CD14-positive monocyte (primary cell): ENCODE results near the gene BLID. TPM values are rescaled to one million over a fixed set of nuclear protein-coding genes. Genes with fewer than 3 reads are reported as not detected.

ENCODE experiments used
- DNase-seq, 3 donors: peaks; one replicate each; pipeline ENCODE4 v3.0.0-alpha.2; 2011 to 2022
- H2AFZ ChIP-seq: 2 replicates; pipeline ENCODE4 v1.6.0; 2012; ENCODE audit warnings: mild to moderate bottlenecking, low read depth, low read length, inconsistent platforms; ENCODE audit not compliant: insufficient read depth, poor library complexity, severe bottlenecking
- H3K27ac ChIP-seq, 2 donors: 1 replicate in 1 of 2; 2 replicates in 1 of 2; pipeline ENCODE4 v1.5.1; 2012 to 2013; ENCODE audit warnings: low read length in 2 of 2, control low read depth in 1 of 2, inconsistent platforms in 1 of 2, low read depth in 1 of 2, mild to moderate bottlenecking in 1 of 2
- H3K27me3 ChIP-seq, 2 donors: one replicate each; pipeline versions ENCODE4 v1.6.0 to v1.6.1; 2011 to 2013; ENCODE audit warnings: low read length in 2 of 2; ENCODE audit not compliant: control insufficient read depth in 2 of 2, insufficient read depth in 2 of 2
- H3K36me3 ChIP-seq, 2 donors: replicated peaks in 1 of 2; 1 replicate in 1 of 2; 2 replicates in 1 of 2; pipeline versions ENCODE4 v1.5.1 to v1.6.1; 2012 to 2013; ENCODE audit warnings: low read length in 2 of 2, control low read depth in 1 of 2, inconsistent platforms in 1 of 2, mild to moderate bottlenecking in 1 of 2; ENCODE audit not compliant: insufficient read depth in 2 of 2, control insufficient read depth in 1 of 2
- H3K4me1 ChIP-seq, 2 donors: 1 replicate in 1 of 2; 2 replicates in 1 of 2; pipeline versions ENCODE4 v1.5.1 to v1.6.1; 2012 to 2013; ENCODE audit warnings: low read length in 2 of 2, control low read depth in 1 of 2, inconsistent platforms in 1 of 2, mild to moderate bottlenecking in 1 of 2, moderate library complexity in 1 of 2; ENCODE audit not compliant: insufficient read depth in 2 of 2, control insufficient read depth in 1 of 2
- H3K4me2 ChIP-seq: replicated peaks from 2 replicates; pipeline ENCODE3; 2012; ENCODE audit warnings: low read length, moderate library complexity, mild to moderate bottlenecking; ENCODE audit not compliant: poor library complexity, severe bottlenecking; ENCODE audit errors: extremely low read depth
- H3K4me3 ChIP-seq, 3 experiments: fragments of 200-600 bp in 1 of 3; sonication (generic) in 1 of 3; replicated peaks in 1 of 3; 1 replicate in 2 of 3; 2 replicates in 1 of 3; pipeline ENCODE4 v1.5.1; 2011 to 2013; ENCODE audit warnings: low read length in 3 of 3, mild to moderate bottlenecking in 3 of 3, control low read depth in 2 of 3, low read depth in 2 of 3, inconsistent platforms in 1 of 3, moderate library complexity in 1 of 3
- H3K79me2 ChIP-seq: 2 replicates; pipeline ENCODE4 v1.6.0; 2012; ENCODE audit warnings: mild to moderate bottlenecking, control low read depth, inconsistent platforms, low read length, moderate library complexity; ENCODE audit not compliant: insufficient read depth
- H3K9ac ChIP-seq: 2 replicates; pipeline ENCODE4 v1.6.0; 2017; ENCODE audit warnings: low read length, mild to moderate bottlenecking; ENCODE audit not compliant: insufficient read depth, poor library complexity, severe bottlenecking
- H3K9me3 ChIP-seq, 2 donors: replicated peaks in 1 of 2; 1 replicate in 1 of 2; 2 replicates in 1 of 2; pipeline versions ENCODE4 v1.5.1 to v1.6.1; 2012 to 2013; ENCODE audit warnings: low read length in 2 of 2, control low read depth in 1 of 2; ENCODE audit not compliant: control insufficient read depth in 1 of 2, insufficient read depth in 1 of 2
- H4K20me1 ChIP-seq: 2 replicates; pipeline ENCODE4 v1.6.0; 2012; ENCODE audit warnings: mild to moderate bottlenecking, low read length, control low read depth, moderate library complexity; ENCODE audit not compliant: insufficient read depth
- H3K27ac Mint-ChIP-seq, 7 donors: one replicate each; pipeline ENCODE4 v1.8.0; 2020; ENCODE audit warnings: mild to moderate bottlenecking in 7 of 7, mixed read lengths in 7 of 7, moderate library complexity in 6 of 7, inconsistent platforms in 2 of 7
- H3K27me3 Mint-ChIP-seq, 3 donors: one replicate each; pipeline ENCODE4 v1.8.0; 2021 to 2022; ENCODE audit warnings: low read depth in 3 of 3, mild to moderate bottlenecking in 3 of 3, mixed read lengths in 3 of 3, moderate library complexity in 3 of 3, inconsistent platforms in 1 of 3
- H3K36me3 Mint-ChIP-seq, 2 donors: one replicate each; pipeline ENCODE4 v1.8.0; 2020; ENCODE audit warnings: mixed read lengths in 2 of 2, inconsistent platforms in 1 of 2, mild to moderate bottlenecking in 1 of 2
- H3K4me1 Mint-ChIP-seq: one replicate; pipeline ENCODE4 v1.8.0; 2020; ENCODE audit warnings: mild to moderate bottlenecking, mixed read lengths
- H3K4me3 Mint-ChIP-seq, 2 donors: one replicate each; pipeline ENCODE4 v1.8.0; 2020; ENCODE audit warnings: mild to moderate bottlenecking in 2 of 2, mixed read lengths in 2 of 2, moderate library complexity in 1 of 2
- H3K9me3 Mint-ChIP-seq, 7 donors: one replicate each; pipeline ENCODE4 v1.8.0; 2020 to 2022; ENCODE audit warnings: mixed read lengths in 7 of 7, mild to moderate bottlenecking in 6 of 7, moderate library complexity in 6 of 7, inconsistent platforms in 2 of 7
- WGBS: methylation state at CpG from one replicate; pipeline ENCODE4 v1.1.5; 2013; ENCODE audit warnings: missing lambda C conversion rate; ENCODE audit not compliant: insufficient coverage; 5-methylcytosine and 5-hydroxymethylcytosine counted together
- intact Hi-C, 2 donors: fragments of 100-400 bp; cut with micrococcal nuclease; formaldehyde crosslinking; loops; one replicate each; pipeline versions ENCODE4 v1.15.0 to v1.15.1; 2023
- polyA plus RNA-seq, 3 donors: library from polyadenylated mRNA; depleted of rRNA in 1 of 3; unstranded in 2 of 3; stranded (reverse) in 1 of 3; fragments of 300-500 nt in 2 of 3; fragments of >200 nt in 1 of 3; fragmentation: Illumina TruSeq in 2 of 3; gene quantifications; 1 replicate in 2 of 3; 2 replicates in 1 of 3; pipeline ENCODE4 v1.2.3, GENCODE V29; 2012 to 2021
- small RNA-seq: library from RNA; depleted of rRNA; stranded (forward); fragments of <200 nt; gene quantifications from one replicate; pipeline ENCODE3, GENCODE V24; 2012; ENCODE audit warnings: low read depth; ENCODE audit not compliant: insufficient read length
- TF ChIP-seq, protein P1 (sequence below): fragments of 200-600 bp; IDR thresholded peaks from one replicate; pipeline ENCODE4 v1.8.0; 2022; ENCODE audit warnings: antibody characterized with exemption, mild to moderate bottlenecking

Gene BLID
- polyA plus RNA-seq, 3 donors: not detected

DNA sequence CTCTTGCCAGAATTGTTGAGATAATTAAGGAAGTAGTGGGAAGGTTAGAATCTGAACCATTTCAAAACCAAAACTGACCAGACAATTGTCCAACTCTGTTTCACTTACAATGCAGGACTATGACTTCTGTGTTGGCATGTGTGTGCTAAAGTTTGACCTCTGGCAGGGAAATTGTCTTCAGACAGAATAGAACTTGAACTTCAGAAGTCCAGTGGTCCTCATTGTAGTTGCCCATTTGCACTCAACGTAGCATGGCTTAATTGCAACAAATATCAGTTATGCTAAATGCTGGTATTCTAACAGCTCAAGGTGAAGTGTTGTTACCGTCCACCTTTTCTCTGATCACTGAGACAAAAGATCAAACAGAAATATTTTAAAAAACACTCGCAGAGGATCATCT is 47.2 kb downstream of the BLID start:
- TF ChIP-seq, protein P1, sequence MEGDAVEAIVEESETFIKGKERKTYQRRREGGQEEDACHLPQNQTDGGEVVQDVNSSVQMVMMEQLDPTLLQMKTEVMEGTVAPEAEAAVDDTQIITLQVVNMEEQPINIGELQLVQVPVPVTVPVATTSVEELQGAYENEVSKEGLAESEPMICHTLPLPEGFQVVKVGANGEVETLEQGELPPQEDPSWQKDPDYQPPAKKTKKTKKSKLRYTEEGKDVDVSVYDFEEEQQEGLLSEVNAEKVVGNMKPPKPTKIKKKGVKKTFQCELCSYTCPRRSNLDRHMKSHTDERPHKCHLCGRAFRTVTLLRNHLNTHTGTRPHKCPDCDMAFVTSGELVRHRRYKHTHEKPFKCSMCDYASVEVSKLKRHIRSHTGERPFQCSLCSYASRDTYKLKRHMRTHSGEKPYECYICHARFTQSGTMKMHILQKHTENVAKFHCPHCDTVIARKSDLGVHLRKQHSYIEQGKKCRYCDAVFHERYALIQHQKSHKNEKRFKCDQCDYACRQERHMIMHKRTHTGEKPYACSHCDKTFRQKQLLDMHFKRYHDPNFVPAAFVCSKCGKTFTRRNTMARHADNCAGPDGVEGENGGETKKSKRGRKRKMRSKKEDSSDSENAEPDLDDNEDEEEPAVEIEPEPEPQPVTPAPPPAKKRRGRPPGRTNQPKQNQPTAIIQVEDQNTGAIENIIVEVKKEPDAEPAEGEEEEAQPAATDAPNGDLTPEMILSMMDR: no peak
- no peak overlapping the region for H3K9ac ChIP-seq
- 100% methylated on average over 2 of the region's 3 CpGs for WGBS
- no peak overlapping the region for H3K27ac ChIP-seq
- no peaks in the 10 kb centered on the region for H3K27me3 ChIP-seq
- no peaks in the 10 kb centered on the region for H3K9me3 ChIP-seq
- H3K36me3 ChIP-seq: no peaks in the 10 kb centered on the region
- H3K4me3 ChIP-seq: no peak overlapping the region
- no peaks in the 10 kb centered on the region for H3K79me2 ChIP-seq
- H3K36me3 Mint-ChIP-seq: no peaks in the 10 kb centered on the region
- H3K9me3 Mint-ChIP-seq: peaks cover 0 to 7% (median 4%) of the 10 kb centered on the region in 7 donors
- H3K4me1 ChIP-seq: no peaks in the 10 kb centered on the region
- peaks cover 0 to 4% (median 2%) of the 10 kb centered on the region in 3 donors for H3K27me3 Mint-ChIP-seq
- no peaks in the 10 kb centered on the region for H4K20me1 ChIP-seq
- no peak overlapping the region for H3K27ac Mint-ChIP-seq
- H3K4me1 Mint-ChIP-seq: peaks cover 2% of the 10 kb centered on the region
- no peak overlapping the region for H3K4me3 Mint-ChIP-seq
- intact Hi-C loops: no loop called here
- H2AFZ ChIP-seq: no peak overlapping the region
- H3K4me2 ChIP-seq: no peak overlapping the region
- no peak for DNase-seq

DNA sequence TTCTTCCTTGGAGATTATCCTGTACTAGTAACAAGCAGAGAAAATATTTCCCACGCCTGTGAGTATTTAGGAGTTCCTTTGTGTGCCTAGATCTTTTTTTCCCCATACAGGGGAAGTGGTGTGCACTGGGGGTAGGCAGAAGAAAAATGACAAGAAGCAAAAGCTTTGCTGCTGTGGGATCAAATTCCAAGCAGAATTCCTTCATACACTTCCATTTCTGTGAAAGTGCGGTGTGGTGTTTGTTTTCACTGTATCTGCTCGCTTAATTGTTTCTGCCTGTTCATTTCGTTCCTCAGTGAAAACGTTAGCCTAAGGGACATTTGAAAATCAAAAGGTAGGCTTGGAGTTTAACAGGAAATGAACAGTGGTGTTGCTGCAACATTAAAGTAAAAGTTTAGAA is 47.9 kb downstream of the BLID start:
- Histone ChIP-seq H3K9ac (no peak overlapping the region), H3K4me1 (no peaks in the 10 kb centered on the region), H3K27ac (no peak overlapping the region), H3K79me2 (no peaks in the 10 kb centered on the region), H4K20me1 (no peaks in the 10 kb centered on the region), H3K9me3 (no peaks in the 10 kb centered on the region), H3K27me3 (no peaks in the 10 kb centered on the region), H3K36me3 (no peaks in the 10 kb centered on the region), H2AFZ (no peak overlapping the region), H3K4me2 (no peak overlapping the region), H3K4me3 (no peak overlapping the region)
- WGBS: no CpG with 5 or more reads among the region's 5 CpGs
- peaks cover 2% of the 10 kb centered on the region for H3K4me1 Mint-ChIP-seq
- H3K36me3 Mint-ChIP-seq: no peaks in the 10 kb centered on the region
- intact Hi-C loops: no loop called here
- DNase-seq: no peak
- H3K27me3 Mint-ChIP-seq: peaks cover 0 to 4% (median 2%) of the 10 kb centered on the region in 3 donors
- H3K27ac Mint-ChIP-seq: no peak overlapping the region
- TF ChIP-seq, protein P1: no peak
- H3K9me3 Mint-ChIP-seq: peaks cover 0 to 7% (median 4%) of the 10 kb centered on the region in 7 donors
- H3K4me3 Mint-ChIP-seq: no peak overlapping the region

Small RNA genes within 50 kb of the gene (small RNA-seq; reads per million reads assigned to genes)
- gene MIR100: 52.9 reads per million, percentile 94 among the genes with 10 or more reads in this experiment
- gene MIR125B1: not detected
- gene MIRLET7A2: 9.9 reads per million, percentile 74 among the genes with 10 or more reads in this experiment
